Suprapubic skin (tissue), 4 donors: Measurements from ENCODE around the gene TSHZ2.

ENCODE experiments used
- CTCF ChIP-seq, 2 donors: fragments of 200-600 bp in 1 of 2; fragments of 450-650 bp in 1 of 2; sonication (generic) in 1 of 2; IDR thresholded peaks; one replicate each; pipeline ENCODE4 v1.5.1; 2016 to 2019; ENCODE audit warnings: antibody characterized with exemption in 2 of 2, mild to moderate bottlenecking in 1 of 2, moderate library complexity in 1 of 2
- POLR2A ChIP-seq, 2 donors: fragments of 450-650 bp; IDR thresholded peaks; one replicate each; pipeline ENCODE4 v1.6.1; 2017; ENCODE audit warnings: antibody characterized with exemption in 2 of 2, mild to moderate bottlenecking in 2 of 2, moderate library complexity in 2 of 2
- POLR2AphosphoS5 ChIP-seq, 3 donors: sonication (generic); formaldehyde crosslinking; IDR thresholded peaks; one replicate each; pipeline ENCODE4 v1.6.1; 2017; ENCODE audit warnings: antibody characterized with exemption in 3 of 3

DNA sequence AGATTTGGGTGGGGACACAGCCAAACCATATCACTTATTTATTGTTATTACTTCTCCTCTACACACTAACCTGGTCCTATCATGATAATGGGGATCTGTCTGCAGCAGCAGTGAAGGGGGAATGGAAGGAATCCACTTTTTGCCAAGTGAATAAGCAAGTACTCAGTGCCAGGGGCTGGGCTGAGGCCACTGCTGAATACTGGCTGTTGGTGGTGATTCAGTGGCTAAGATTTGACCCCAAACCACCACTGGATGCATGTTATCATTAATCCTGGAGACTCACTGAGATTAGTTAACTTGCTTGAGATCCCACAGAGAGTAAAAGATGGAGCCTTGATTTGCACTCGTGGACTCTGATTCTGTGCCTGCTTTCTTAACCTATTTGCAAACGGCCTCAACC is 127.7 kb downstream of the TSHZ2 start:
- TF ChIP-seq CTCF (IDR thresholded peaks at IDR 0.05) (no peak), POLR2A (IDR thresholded peaks at IDR 0.05) (no peak), POLR2AphosphoS5 (IDR thresholded peaks at IDR 0.05) (no peak)
